ENCODE results near the gene FBN2.
"Not testable (repeated sequence)": the region's sequence is repeated elsewhere in the genome, so short reads cannot be mapped to it uniquely, and the experiment has no call there.

Gene FBN2

GRCh38 chr5:128532776-128533175 lies 5.3 kb downstream of the FBN2 start:
- DNase-seq = no peak

GRCh38 chr5:128532127-128532526 lies 5.9 kb downstream of the FBN2 start:
- no peak for DNase-seq

- no peak for DNase-seq
Measured at GRCh38 chr5:128528637-128529255, 9.3 kb downstream of the FBN2 start.

GRCh38 chr5:128528126-128528525 lies 9.9 kb downstream of the FBN2 start:
- DNase-seq = no peak

GRCh38 chr5:128527077-128527476 lies 11.0 kb downstream of the FBN2 start:
- DNase-seq = no peak

GRCh38 chr5:128522336-128522735 lies 15.7 kb downstream of the FBN2 start:
- no peak for DNase-seq

- no peak for DNase-seq
Measured at GRCh38 chr5:128519827-128520226, 18.2 kb downstream of the FBN2 start.

GRCh38 chr5:128516978-128517377 lies 21.1 kb downstream of the FBN2 start:
- no peak for DNase-seq

- DNase-seq = no peak
Measured at GRCh38 chr5:128513806-128514205, 24.2 kb downstream of the FBN2 start.

GRCh38 chr5:128512894-128513293 lies 25.2 kb downstream of the FBN2 start:
- no peak for DNase-seq

GRCh38 chr5:128506643-128507042 lies 31.4 kb downstream of the FBN2 start:
- no peak for DNase-seq

GRCh38 chr5:128503727-128504126 lies 34.3 kb downstream of the FBN2 start:
- DNase-seq = not testable (repeated sequence)

GRCh38 chr5:128498844-128499455 lies 39.1 kb downstream of the FBN2 start:
- no peak for DNase-seq

- DNase-seq = no peak
Measured at GRCh38 chr5:128494516-128494915, 43.5 kb downstream of the FBN2 start.

GRCh38 chr5:128493657-128494329 lies 44.3 kb downstream of the FBN2 start:
- no peak for DNase-seq

GRCh38 chr5:128491291-128491690 lies 46.8 kb downstream of the FBN2 start:
- no peak for DNase-seq

- DNase-seq = no peak
Measured at GRCh38 chr5:128490761-128491160, 47.3 kb downstream of the FBN2 start.

GRCh38 chr5:128487041-128487440 lies 51.0 kb downstream of the FBN2 start:
- DNase-seq = no peak

GRCh38 chr5:128483738-128484137 lies 54.3 kb downstream of the FBN2 start:
- no peak for DNase-seq

GRCh38 chr5:128480906-128481633 lies 57.0 kb downstream of the FBN2 start:
- DNase-seq = no peak

GRCh38 chr5:128480158-128480557 lies 57.9 kb downstream of the FBN2 start:
- DNase-seq = no peak

GRCh38 chr5:128478386-128479368 lies 59.4 kb downstream of the FBN2 start:
- DNase-seq = no peak
